HG03064 (cell line): ENCODE measurements around the gene NSUN7.

Experiments
- ATAC-seq: cut with Tn5 transposase; IDR thresholded peaks from one replicate; pipeline ENCODE4 v1.9.1; 2021; ENCODE audit warnings: low read depth; ENCODE audit not compliant: unreplicated experiment

NSUN7 gene

GRCh38 chr4:40842725-40843423, 93.1 kb downstream of the NSUN7 start:
- ATAC-seq, result no peak

DNA sequence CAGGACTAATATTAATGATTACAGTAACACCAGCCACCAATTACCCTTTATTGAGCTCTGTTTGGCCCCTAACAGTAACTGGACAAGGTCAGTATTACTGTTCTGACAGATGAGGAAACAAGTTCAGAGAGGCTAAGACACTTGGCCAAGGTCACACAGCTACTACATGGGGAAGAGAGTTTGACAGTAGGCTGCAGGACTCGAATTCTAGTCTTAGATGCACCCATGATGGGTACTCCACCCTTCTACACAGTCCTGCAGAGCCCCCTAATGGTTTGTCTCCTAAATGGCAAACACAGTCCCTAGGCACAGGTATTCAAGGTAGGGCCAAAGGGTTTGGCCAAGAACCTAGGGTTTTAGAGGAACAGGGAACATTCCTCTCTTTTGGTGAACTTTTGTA, 93.9 kb downstream of the NSUN7 start:
- ATAC-seq, result no peak

- ATAC-seq, result no peak
Measured at GRCh38 chr4:40844261-40844660, 94.5 kb downstream of the NSUN7 start.

DNA sequence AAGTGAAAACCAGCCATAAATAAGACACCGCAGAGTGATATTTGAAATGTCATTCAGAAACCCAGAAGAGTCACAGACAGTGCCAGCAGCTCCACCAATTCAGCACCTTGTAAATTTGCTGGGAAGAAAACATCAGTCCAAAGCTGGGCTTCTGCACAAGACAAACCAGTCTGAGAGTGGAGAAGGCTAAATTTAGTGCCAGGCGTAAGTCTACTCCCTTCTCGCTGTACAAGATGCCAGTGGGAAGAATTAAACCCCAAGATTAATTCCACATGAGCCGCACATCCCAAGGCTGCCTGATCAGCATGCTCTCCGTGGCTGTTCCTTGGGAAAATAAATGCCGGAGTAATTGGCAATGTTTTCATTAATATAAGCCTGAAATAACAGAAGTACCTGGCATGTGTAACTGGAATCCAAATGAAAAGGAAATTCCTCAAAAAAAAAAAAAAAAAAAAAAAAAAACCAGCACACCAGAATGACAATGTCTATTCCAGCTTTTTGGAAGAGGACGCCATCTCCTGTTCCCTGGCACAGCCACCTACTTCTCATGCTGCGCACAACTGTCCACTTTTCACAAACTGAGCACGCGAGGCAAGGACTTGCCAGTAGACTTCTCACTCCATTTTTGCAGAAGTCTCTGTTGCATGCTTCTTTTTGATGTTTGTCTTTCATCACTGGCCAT, 95.5 kb downstream of the NSUN7 start:
- no peak for ATAC-seq

DNA sequence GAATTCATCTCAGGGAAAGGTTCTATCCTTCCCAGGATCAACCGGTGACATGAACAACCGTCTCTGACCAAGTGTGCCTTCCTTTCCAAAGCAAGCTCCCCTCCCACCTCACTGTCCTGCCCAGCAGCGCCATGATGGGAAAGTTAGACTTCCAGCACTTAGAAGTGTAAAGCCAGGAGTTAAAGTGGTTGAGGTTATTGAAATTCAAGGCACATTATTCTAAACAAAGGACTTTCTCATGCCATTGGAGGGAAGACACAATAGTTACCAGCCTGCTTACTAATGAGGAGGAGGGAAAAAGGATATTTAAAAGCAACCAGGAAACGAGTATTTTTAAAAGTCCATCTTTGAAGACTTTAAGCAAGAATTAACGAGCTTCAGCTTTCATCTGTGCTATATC, 96.8 kb downstream of the NSUN7 start:
- no peak for ATAC-seq

DNA sequence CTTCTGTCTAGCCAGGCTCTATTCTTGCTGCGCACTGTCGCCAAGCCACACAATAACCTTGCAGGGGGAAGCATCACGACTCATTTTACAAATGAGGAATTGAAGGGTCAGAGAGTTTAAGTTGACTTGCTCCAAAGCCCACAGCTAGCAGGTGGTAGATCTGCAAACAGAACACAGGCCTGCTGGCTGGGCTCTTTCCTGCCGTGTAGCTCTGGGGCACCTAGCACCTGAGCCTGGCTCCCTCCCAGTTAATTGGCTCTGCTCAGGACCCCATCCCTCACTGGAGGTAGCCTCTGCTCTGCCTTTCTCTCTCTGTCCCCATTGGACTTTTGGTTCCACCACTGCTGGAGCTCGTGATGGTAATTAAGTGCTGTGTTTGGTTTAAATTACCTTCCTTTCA, 98.5 kb downstream of the NSUN7 start:
- ATAC-seq, result no peak

- ATAC-seq, result no peak
Measured at GRCh38 chr4:40848940-40849339, 99.2 kb downstream of the NSUN7 start.

- no peak for ATAC-seq
Measured at GRCh38 chr4:40850496-40850895, 100.7 kb downstream of the NSUN7 start.

- ATAC-seq, result no peak
Measured at GRCh38 chr4:40856277-40856839, 106.6 kb downstream of the NSUN7 start.

- no peak for ATAC-seq
Measured at GRCh38 chr4:40856840-40857362, 107.1 kb downstream of the NSUN7 start.

GRCh38 chr4:40857956-40858355, 108.2 kb downstream of the NSUN7 start:
- ATAC-seq, result no peak

DNA sequence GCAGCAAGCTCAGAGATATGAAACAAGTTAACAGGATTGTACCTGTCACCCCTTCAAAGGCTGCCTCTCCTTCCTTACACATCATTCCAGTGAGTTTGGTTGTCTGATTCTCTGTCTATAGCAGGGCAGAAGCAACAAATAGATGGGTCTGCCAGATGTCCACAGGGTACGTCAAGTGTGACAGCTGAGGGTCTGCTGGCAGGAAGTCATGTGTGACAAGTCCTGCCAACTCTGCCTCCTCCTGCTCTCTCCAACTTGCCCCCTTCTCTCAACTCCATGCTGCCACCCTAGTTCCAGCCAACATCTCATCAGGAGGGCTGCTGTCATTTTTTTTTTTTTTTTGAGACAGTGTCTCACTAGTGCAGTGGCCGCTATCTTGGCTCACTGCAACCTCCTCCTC, 109.2 kb downstream of the NSUN7 start:
- ATAC-seq, result no peak
